GM12891 (cell line): ENCODE data around the gene NAV2.

Experiments
- POLR2A ChIP-seq: IDR thresholded peaks from 2 replicates; pipeline ENCODE4 v1.6.1; 2011; ENCODE audit warnings: low read depth, low read length, control low read depth
- POLR2AphosphoS5 ChIP-seq: IDR thresholded peaks from 2 replicates; pipeline ENCODE4 v1.6.1; 2011; ENCODE audit warnings: low read depth, low read length, control low read depth
- TAF1 ChIP-seq: IDR thresholded peaks from 2 replicates; pipeline ENCODE4 v1.6.1; 2011; ENCODE audit warnings: low read depth, low read length, control low read depth

GRCh38 chr11:20025332-20025840 lies 312.7 kb downstream of the NAV2 start:
- TF ChIP-seq POLR2AphosphoS5 = no peak
- no peak for TF ChIP-seq POLR2A
- TF ChIP-seq TAF1 = no peak
